Testis (tissue), 2 donors: ENCODE results near the gene PER2.

ENCODE experiments used
- POLR2A ChIP-seq: fragments of 450-650 bp; IDR thresholded peaks from one replicate; pipeline ENCODE4 v1.6.1; 2017; ENCODE audit warnings: antibody characterized with exemption, mild to moderate bottlenecking, moderate library complexity
- TF ChIP-seq, protein P1 (sequence below), 3 experiments: fragments of 450-650 bp in 2 of 3; fragments of 200-600 bp in 1 of 3; sonication (generic) in 1 of 3; IDR thresholded peaks; one replicate each; pipeline ENCODE4 v1.5.1; 2016 to 2019; ENCODE audit warnings: antibody characterized with exemption in 3 of 3, mild to moderate bottlenecking in 2 of 3, moderate library complexity in 1 of 3

DNA sequence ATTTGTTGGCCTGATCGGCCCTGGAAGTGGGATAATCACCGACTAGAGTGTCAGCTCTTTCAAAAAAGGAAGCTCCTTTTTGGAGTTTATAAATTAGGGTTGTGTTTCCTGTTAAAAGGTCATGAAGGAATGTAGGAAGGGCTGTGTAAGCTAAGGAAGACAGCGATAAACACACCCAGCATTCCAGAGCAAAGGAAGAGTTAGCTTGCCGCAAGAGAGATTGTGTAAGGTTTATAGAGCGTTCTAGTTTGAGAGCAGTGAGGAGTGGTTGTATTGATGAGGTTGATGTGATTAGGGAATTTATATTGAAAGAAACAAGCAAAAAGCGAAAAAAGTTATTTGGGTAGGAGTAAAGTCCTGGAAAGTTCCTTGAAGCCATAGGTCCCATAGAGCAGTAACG, 81.4 kb downstream of the PER2 start:
- TF ChIP-seq, protein P1, sequence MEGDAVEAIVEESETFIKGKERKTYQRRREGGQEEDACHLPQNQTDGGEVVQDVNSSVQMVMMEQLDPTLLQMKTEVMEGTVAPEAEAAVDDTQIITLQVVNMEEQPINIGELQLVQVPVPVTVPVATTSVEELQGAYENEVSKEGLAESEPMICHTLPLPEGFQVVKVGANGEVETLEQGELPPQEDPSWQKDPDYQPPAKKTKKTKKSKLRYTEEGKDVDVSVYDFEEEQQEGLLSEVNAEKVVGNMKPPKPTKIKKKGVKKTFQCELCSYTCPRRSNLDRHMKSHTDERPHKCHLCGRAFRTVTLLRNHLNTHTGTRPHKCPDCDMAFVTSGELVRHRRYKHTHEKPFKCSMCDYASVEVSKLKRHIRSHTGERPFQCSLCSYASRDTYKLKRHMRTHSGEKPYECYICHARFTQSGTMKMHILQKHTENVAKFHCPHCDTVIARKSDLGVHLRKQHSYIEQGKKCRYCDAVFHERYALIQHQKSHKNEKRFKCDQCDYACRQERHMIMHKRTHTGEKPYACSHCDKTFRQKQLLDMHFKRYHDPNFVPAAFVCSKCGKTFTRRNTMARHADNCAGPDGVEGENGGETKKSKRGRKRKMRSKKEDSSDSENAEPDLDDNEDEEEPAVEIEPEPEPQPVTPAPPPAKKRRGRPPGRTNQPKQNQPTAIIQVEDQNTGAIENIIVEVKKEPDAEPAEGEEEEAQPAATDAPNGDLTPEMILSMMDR (IDR thresholded peaks at IDR 0.05): no peak
- TF ChIP-seq POLR2A: no peak
